GM19397 (cell line): Measurements from ENCODE around the gene CACNA2D3.
"Not testable (repeated sequence)": the region's sequence is repeated elsewhere in the genome, so short reads cannot be mapped to it uniquely, and the experiment has no call there.

Source experiments
- ATAC-seq: cut with Tn5 transposase; IDR thresholded peaks from one replicate; pipeline ENCODE4 v1.9.1; 2021; ENCODE audit warnings: mild to moderate bottlenecking, moderate library complexity; ENCODE audit not compliant: unreplicated experiment

CACNA2D3 gene

DNA sequence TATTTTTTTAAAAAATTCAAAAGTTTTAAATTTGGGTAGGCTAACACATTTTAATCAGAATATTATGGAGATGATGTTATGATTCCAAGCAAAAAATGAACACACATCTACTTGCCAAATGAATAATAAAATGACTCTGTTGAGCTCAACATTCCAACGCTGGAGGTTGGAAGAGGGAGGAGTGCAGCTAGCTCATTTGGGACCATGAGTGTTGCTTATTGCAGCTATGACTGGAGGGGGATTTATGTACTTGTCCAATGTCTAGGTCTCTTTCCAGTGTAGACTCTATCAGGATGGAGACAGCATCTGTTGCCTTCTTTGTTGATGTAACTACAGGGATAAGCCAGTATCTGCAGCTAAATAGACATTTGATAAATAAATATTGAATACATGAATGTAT lies 310.6 kb downstream of the CACNA2D3 start:
- no peak for ATAC-seq

DNA sequence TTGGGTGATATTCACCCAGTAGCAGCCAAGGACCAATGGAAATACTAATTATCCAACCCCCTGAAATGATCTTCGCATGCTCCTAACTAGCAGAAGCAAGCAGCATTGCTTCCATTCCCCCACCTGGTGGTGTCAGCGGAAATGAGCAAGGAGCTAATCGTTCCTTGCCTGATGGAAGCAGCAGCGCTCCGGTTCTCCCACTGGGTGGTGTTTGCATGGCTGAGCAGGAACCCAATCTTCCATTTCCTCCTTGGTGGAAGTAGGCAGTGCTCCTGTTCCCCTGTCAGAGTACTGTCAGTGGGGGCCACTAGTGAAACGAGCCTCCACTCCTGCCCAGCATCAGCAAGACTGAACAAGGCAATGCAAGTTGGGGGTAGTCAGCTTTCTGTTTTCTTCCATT lies 311.5 kb downstream of the CACNA2D3 start:
- ATAC-seq = no peak

DNA sequence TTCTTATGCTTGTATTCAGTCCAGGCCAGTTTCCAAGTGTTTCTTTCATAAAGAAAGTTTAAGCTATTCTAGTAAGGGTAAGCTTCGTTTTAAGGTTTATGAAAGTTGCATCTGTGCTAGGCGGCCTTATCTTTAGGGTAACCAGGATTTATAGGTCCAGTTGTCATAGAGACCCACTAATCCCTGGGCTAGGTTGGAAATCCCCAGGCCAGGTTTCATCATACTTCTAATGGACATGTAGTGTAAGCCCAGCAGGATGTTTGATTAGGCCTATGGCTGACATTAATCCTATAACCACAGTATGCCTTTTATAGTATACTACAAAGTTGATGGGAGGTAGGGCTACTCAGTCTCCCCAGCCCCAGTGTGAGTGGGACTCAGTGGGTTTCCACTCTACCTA lies 312.4 kb downstream of the CACNA2D3 start:
- no peak for ATAC-seq

DNA sequence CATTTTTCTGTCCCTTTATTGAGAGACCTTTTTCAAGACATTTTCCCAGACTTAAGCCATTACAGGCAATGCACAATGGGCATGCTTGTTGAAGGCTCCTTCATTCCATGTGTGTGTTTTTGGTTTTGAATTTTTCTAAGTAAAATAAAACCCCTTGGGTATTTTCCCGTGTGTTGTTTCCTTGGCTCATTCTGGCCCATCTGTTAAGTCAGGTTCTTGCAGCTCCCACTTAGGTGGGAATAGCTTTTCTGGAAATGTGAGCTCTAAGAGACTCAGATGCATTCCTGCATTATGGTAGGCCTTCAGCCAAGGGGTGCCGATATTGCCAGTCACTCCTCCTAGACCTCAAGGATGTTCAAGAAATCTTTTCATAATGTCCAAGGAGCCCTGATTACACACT lies 314.9 kb downstream of the CACNA2D3 start:
- no peak for ATAC-seq

DNA sequence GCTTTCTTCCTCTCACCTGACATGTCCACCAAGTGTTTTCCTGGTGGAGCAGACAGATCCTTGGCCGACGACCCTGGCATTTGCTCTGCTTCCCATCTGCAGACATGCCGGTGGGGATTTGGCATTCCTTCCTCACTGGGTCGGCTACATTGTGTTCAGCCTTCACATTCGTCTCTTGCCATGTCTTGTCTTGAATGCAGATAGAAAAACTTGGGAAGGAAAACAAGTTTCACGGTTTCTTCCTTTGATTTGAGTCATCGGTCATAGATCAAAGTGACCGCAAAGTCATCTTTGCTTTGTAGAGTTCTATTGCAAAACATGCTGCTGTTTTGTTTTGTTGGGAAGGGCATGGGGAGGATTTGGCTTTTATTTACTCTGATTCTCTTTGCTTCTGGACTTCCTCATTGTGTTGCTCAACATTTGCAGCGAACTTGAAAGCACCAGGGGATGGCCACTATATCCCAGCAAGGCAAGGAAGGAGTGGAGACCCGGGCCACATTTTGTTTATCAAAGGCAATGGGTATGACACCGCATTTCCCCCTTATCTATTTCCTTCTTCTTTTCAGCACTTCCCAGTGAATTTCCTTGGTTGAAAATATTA lies 321.3 kb downstream of the CACNA2D3 start:
- no peak for ATAC-seq

DNA sequence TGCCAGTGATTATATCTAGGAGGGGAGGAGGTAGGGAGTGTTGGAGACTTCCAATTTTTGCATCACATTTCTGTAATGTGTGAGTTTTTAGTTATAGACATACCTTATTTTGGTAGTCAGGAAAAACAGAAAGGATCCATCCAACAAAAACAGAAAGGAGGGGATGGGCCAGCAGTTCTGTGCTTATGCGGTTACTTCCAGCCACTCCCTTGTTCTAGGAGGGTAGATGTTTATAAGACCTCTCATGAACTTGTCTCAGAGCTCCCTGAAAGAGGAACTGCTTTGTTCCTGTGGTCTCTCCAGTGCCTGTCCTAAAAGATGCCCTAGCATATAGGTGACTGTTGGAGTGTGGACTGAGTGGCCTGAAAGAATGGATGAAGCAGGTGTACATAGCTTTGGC lies 323.3 kb downstream of the CACNA2D3 start:
- no peak for ATAC-seq

DNA sequence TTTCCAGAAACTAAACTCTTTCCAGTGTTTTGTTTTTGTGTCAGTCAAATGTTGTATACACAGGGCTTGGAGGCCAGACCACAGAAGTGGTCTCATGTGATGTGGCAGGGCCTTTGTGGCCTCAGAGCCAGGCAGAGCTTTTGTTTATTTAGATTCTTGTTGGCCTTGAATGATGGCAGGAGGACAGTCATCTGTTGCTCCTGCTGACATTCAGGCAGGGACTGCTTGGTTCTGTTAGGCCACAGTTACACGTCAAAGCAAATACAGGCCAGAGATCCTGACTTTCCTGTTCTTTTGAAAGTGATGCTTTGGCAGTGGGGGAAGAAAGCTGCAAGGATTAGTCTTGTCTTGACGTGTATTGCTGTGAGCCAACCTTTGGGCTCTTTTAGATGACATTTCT lies 325.1 kb downstream of the CACNA2D3 start:
- ATAC-seq = no peak

DNA sequence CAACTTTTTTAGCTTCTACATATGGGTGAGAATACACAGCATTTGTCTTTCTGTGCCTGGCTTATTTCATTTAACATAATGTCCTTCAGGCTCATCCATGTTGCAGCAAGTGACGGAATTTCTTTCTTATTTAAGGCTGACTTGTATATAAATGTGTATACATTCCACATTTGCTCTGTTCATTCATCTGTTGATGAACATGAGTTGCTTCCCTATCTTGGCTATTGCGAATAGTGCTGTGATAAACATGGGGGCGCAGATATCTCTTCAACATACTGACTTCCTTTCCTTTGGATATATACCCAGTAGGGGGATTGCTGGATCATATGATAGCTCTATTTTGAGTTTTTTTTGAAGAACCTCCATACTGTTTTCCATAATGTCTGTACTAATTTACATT lies 332.5 kb downstream of the CACNA2D3 start:
- no peak for ATAC-seq

DNA sequence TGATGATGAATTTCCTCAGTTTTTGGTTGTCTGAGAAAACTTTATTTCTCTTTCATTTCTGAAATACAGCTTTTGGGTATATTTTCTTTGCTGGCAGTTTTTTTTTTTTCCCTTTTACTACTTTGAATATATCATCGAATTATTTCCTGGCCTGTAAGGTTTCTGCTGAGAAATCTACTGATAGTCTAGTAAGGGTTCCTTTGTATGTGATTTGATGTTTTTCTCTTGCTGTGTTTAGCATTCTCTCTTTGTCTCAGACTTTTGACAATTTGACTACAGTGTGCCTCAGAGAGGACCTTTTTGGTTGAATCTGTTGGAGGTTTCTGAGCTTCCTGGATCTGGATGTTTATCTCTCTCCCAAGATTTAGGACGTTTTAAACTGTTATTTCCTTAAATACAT lies 336.0 kb downstream of the CACNA2D3 start:
- ATAC-seq = no peak

DNA sequence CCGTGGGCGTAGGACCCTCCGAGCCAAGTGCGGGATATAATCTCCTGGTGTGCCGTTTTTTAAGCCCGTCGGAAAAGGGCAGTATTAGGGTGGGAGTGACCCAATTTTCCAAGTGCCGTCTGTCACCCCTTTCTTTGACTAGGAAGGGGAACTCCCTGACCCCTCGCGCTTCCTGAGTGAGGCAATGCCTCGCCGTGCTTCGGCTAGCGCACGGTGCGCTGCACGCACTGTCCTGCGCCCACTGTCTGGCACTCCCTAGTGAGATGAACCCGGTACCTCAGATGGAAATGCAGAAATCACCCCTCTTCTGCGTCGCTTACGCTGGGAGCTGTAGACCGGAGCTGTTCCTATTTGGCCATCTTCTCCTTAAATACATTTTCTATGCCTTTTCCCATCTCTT lies 342.2 kb downstream of the CACNA2D3 start:
- not testable (repeated sequence) for ATAC-seq

DNA sequence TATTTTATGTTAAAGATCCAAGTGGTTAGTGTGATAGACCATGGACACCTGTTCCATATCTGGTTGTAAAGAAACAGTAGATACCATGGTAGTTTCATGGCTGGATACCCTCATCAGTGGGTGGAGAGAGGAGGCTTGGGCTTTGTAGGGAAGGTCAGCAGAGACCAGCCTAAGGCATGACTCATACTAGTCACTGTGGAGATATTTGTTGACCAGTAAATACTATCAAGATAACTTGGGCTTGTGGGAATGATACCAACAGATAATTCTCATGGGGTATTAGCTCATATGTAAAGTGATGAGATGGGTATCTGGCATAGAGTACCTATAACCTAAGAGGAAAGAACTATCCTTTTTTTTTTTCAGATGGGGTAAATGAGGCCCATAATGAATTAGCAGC lies 354.5 kb downstream of the CACNA2D3 start:
- ATAC-seq = no peak

DNA sequence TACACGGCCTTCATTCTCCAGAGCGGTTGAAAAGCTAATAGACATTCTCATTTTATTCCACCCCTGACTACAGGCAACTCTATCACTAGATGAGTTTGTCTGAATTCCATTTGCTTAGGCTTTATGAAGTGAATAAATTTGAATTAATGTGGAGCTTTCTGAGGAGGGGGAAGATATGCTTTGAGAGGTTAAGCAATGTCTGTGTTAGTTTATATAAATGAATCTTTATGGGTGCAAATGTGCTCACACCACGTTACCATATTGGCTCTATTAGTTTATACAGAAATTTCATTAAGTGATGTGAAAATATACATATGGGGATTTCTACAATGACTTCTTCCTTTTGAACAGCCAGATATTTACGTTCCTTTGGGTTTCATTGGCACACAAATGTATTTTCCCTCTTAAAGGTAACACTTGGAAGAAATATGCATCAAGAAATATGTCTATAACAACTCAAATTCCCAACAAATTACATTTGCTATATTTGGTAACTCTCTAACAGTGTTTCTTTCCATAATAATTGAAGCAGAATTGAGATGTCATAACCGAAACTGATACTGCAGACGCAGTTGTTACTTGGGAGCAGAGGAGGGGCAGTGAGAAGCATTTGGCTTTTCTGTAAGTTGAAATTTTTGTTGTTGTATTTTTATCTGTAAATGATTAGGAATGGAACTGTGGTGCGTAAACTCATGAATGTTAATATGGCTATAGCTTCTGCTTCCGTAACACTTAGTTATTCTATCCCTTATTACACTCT lies 359.4 kb downstream of the CACNA2D3 start:
- ATAC-seq = no peak

DNA sequence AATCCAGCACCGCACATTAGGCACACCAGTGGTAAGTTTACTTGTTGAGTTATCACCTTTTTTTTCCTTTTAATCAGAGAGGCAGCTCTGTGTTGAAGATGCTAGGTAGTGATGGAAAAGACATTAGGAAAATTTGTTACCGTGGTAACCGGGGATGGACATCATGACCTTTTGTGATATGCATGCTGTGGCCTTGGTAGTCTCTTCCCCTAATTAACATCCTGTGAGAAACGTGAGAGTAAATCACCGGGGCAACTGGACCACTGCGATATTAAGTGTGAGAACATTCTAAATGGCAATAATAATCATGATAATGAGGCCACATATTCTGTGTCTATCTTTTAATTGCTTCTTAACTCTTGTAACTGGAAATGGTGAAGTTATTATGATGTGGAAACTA lies 362.0 kb downstream of the CACNA2D3 start:
- no peak for ATAC-seq

DNA sequence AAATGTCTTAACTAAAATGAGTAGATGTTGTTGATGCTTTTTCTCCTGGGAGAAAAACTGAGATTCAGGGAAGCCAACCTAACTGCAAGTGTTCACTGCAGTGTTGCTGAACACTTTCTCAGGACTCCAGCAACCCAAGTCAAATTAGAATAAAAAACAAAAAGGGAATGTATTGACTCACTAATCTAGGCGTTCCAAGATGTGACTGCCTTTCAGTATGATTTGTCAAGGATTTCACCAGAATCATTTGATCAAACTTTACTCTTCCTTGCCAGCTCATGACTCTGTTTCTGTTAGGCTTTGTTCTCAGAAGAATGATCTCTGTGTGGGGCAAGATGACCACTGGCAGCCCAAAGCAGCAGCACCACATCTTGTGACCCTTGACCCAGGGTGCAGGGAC lies 364.0 kb downstream of the CACNA2D3 start:
- ATAC-seq = no peak

DNA sequence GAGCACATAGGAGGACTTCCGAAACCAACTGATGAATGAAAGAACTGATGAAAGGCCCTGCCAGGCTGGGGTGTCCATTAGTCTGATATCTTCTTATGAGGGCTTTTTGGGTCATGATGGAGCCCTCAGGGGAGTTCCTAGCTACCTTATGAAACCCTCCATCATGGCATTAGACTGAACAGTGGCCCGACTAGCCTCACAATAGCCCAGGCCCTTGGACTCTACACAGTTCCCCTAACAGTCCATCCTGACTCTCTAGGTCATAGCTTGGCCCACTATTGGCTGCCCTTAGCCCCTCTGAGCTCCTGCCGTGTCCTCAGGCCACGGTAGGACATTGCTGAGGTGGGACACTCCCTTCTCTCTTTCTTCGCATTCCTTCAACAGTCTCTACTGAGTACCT lies 365.9 kb downstream of the CACNA2D3 start:
- ATAC-seq = no peak

DNA sequence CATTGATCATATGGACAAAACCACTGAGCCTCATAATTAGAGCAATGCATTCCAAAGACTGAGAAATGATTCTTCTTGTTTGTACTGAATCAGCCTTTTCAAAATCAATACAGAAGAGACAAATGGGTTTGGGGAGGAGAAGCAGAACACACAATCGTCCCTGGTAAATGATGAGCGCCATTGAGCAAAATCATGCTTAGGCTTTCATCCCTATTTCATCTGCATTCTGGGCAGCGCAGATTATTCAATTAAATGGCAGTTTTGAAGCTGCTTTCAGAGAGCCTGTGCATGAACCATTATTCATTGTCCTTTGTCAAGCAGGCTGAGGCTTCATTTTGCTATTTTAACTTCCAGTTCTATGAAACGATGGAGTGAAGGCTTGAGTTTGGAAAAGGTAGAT lies 371.9 kb downstream of the CACNA2D3 start:
- ATAC-seq = no peak

DNA sequence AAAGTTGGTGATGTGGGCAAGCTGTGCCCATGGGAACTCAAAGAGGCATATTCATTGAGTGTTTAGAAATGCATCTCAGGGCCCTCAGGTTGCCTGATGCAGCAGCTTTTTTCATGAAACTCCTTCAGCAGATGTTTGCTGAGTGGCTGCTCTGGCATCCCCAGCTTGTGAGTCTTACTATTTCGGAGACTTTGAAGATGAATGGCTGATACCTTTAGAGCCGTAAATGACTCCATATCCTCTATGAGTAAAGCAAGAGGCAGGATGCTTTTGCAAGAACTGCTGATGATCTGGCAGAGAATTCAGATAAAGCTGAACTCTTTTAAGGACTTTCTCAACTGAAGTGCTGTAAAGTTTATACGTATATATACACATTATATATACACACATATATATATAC lies 384.3 kb downstream of the CACNA2D3 start:
- no peak for ATAC-seq

DNA sequence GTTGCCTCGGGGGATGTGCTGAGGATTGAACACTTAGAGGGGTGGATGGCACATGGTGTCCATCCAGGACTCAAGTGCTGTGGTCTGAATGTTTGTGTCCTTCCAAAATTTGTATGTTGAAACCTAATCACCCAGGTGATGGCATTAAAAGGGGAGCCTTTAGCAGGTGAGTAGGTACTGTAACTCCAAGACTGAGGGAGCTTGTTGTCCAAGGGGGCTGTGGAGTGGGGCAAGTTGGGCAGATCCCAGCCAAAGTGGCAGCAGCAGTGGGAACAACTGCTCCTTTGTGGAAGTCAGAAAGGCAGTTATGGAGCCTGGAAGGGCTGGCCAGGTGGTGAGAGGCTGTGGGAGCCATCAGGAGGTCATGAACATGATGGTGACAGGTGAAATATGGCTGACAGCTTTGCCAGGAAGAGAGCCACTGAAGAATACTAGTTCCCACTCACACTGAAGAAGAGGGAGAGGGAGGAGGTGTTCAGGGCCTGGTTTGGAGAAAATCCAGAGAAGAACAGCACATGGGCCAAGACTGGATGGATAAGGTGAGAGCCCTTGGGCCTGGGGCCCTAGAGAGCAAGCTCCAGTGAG lies 385.6 kb downstream of the CACNA2D3 start:
- ATAC-seq = no peak

DNA sequence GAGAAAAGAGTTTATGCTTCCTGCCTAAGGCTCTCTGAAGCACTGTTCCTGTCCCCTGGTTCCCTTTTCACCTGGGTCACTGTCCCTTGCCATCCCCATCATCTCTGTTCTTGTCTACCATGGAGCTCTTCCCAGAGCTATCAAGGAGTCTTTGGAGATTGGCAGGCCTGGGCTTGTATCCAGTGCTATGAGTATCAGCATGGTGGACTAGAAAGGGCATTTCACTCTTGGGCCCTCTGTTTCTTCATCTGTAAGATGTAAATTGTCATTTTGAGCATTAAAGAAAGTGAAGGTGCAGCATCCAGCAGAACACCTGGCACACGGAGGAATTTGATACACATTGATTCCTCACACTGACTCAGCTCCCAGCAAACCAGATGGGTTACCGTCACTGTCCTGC lies 388.2 kb downstream of the CACNA2D3 start:
- no peak for ATAC-seq

DNA sequence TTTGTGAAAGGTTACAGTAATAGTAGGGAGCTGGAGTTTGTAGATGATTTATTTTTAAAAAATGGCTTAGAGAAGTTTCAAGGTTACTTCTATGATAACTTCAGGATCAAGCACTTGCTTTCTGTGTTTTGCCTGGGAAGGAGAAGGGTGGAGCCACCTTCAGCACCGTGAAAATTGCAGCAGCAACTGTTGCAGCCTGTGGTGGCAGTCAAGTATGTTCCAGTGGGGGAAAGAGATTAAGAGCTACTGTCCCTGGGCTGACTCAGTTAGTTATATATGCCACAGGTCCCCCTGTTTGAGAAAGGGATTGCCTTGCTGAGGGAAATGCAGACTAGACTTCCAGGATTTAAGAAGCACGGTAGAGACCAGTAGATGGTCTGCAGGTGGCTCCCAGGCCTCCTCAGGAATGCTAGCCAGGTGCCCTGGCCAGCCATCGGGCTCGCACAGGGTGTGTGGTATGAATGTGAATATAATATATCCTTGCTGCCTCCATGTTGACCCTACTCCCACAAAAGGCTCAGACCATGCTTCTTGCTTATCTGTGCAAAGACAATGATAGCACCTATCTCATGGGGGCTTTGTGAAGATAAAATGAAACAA lies 389.5 kb downstream of the CACNA2D3 start:
- ATAC-seq = no peak

DNA sequence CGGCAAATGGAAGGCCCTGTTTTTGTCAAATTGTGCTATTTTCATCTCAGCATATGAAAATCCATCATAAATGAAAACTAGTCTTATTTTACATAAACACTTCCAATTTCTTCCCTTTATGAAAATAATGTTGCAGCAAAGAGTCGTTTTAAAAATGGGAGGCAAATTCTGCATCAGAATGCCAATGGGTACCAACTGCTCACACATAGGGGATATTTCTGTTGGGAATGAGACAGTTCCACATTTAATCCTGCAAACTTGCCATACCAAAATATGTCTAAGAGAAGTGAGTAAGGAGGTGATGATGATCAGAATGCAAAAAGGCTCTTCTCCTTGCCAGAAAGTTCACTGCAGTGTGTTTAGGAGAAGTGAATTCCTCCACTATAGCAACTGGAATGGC lies 391.7 kb downstream of the CACNA2D3 start:
- no peak for ATAC-seq

DNA sequence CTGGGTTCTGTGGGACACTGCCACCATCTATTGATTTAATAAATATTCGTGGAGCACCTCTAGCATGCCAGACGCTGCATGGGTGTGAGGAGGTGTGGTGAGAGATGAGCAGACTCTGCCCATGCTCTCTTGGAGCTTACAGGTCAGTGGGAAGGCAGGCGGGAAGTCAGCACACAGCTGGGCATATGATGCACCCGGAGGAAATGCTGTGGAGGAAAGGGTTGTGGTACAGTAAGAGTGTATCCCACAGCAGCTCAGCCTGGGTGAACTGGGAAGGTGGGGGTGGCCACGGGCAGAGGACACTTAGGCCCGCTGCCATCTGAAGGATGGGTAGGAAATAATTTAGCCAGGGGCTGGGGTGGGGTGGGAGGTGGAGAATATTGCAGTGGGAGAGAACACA lies 392.1 kb downstream of the CACNA2D3 start:
- ATAC-seq = no peak
